HEK293T (cell line): ENCODE data around the gene MAP2K5.

ENCODE experiments used
- ARNT ChIP-seq: fragments of 450-650 bp; IDR thresholded peaks from 2 replicates; pipeline ENCODE4 v1.6.1; 2017; ENCODE audit warnings: mild to moderate bottlenecking
- BHLHE40 ChIP-seq: fragments of 450-650 bp; IDR thresholded peaks from 2 replicates; pipeline ENCODE4 v1.6.1; 2016; ENCODE audit warnings: mild to moderate bottlenecking, moderate library complexity, borderline replicate concordance
- CTBP1 ChIP-seq: fragments of 450-650 bp; IDR thresholded peaks from 2 replicates; pipeline ENCODE4 v1.6.1; 2016; ENCODE audit warnings: borderline replicate concordance
- ELF4 ChIP-seq: fragments of 450-650 bp; IDR thresholded peaks from 2 replicates; pipeline ENCODE4 v1.6.1; 2017; ENCODE audit warnings: antibody characterized with exemption
- FOXA1 ChIP-seq: fragments of 450-650 bp; IDR thresholded peaks from 2 replicates; pipeline ENCODE4 v1.6.1; 2016; ENCODE audit warnings: mild to moderate bottlenecking
- HDGF ChIP-seq: fragments of 450-650 bp; IDR thresholded peaks from 2 replicates; pipeline ENCODE4 v1.6.1; 2017; ENCODE audit warnings: antibody characterized with exemption, borderline replicate concordance
- L3MBTL2 ChIP-seq: fragments of 450-650 bp; conservative IDR thresholded peaks from 2 replicates; pipeline ENCODE4 v1.6.1; 2016; ENCODE audit warnings: mild to moderate bottlenecking
- LEF1 ChIP-seq: fragments of 450-650 bp; IDR thresholded peaks from 2 replicates; pipeline ENCODE4 v1.6.1; 2017; ENCODE audit warnings: mild to moderate bottlenecking, borderline replicate concordance
- SP1 ChIP-seq: fragments of 450-650 bp; IDR thresholded peaks from 2 replicates; pipeline ENCODE4 v1.6.1; 2017
- SUZ12 ChIP-seq: fragments of 450-650 bp; IDR thresholded peaks from 2 replicates; pipeline ENCODE4 v1.6.1; 2016; ENCODE audit warnings: mild to moderate bottlenecking
- TF ChIP-seq, protein P1 (sequence below): fragments of 450-650 bp; IDR thresholded peaks from 2 replicates; pipeline ENCODE4 v1.6.1; 2016

DNA sequence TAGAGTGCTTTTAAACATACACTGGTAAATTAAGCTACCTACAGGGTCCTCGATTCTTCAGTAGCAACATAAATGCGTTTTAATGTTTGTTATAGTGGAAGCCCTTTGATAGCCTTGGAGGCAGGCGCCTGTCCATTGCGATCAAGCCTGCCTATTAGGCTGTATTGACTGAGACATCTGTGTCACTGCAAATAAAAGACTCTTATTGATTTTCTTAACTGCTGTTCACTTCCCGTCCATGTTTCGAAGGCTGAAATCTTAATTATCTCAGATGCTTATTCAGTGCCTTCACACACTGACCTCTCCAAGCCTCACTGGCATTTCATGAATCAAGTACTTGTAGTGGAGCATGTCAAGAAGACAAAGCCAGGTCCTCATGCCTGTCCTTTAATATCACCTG is 51.1 kb downstream of the MAP2K5 start:
- TF ChIP-seq FOXA1 (no peak), BHLHE40 (no peak), L3MBTL2 (no peak), SP1 (no peak), ARNT (no peak), CTBP1 (no peak), ELF4 (no peak), HDGF (no peak), LEF1 (no peak), SUZ12 (no peak)
- TF ChIP-seq, protein P1, sequence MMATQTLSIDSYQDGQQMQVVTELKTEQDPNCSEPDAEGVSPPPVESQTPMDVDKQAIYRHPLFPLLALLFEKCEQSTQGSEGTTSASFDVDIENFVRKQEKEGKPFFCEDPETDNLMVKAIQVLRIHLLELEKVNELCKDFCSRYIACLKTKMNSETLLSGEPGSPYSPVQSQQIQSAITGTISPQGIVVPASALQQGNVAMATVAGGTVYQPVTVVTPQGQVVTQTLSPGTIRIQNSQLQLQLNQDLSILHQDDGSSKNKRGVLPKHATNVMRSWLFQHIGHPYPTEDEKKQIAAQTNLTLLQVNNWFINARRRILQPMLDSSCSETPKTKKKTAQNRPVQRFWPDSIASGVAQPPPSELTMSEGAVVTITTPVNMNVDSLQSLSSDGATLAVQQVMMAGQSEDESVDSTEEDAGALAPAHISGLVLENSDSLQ: no peak
